GM12801 (cell line): ENCODE results near the gene SAMD5.

Source experiments
- TF ChIP-seq, protein P1 (sequence below): IDR thresholded peaks from one replicate; pipeline ENCODE4 v1.5.1; 2011; ENCODE audit warnings: control low read depth; ENCODE audit not compliant: insufficient read length; ENCODE audit errors: extremely low read depth

Gene SAMD5

DNA sequence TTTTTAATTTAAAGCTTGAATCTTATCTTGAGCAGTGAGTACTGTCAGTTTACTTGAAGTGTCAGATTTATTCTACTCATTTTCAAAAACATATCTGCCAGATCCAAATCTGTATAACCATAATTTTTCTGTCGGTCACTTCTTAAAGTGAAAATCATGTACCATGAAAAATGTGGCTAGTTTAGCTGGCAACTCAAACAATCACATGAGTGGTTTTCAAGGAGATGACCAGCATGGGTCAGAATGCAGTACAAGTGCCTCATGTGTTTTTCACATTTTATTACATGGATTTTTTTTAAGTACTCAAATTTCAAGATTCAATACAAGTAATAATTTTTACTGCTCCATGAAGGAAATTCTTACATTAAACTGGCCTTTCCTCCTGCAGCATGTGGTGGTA is 11.0 kb upstream of the SAMD5 start:
- TF ChIP-seq, protein P1, sequence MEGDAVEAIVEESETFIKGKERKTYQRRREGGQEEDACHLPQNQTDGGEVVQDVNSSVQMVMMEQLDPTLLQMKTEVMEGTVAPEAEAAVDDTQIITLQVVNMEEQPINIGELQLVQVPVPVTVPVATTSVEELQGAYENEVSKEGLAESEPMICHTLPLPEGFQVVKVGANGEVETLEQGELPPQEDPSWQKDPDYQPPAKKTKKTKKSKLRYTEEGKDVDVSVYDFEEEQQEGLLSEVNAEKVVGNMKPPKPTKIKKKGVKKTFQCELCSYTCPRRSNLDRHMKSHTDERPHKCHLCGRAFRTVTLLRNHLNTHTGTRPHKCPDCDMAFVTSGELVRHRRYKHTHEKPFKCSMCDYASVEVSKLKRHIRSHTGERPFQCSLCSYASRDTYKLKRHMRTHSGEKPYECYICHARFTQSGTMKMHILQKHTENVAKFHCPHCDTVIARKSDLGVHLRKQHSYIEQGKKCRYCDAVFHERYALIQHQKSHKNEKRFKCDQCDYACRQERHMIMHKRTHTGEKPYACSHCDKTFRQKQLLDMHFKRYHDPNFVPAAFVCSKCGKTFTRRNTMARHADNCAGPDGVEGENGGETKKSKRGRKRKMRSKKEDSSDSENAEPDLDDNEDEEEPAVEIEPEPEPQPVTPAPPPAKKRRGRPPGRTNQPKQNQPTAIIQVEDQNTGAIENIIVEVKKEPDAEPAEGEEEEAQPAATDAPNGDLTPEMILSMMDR, result no peak

- TF ChIP-seq, protein P1, result no peak
These were observed 4.9 kb upstream of the SAMD5 start for GRCh38 chr6:147503587-147503986.

GRCh38 chr6:147504848-147505247 is 3.6 kb upstream of the SAMD5 start:
- TF ChIP-seq, protein P1, result no peak

DNA sequence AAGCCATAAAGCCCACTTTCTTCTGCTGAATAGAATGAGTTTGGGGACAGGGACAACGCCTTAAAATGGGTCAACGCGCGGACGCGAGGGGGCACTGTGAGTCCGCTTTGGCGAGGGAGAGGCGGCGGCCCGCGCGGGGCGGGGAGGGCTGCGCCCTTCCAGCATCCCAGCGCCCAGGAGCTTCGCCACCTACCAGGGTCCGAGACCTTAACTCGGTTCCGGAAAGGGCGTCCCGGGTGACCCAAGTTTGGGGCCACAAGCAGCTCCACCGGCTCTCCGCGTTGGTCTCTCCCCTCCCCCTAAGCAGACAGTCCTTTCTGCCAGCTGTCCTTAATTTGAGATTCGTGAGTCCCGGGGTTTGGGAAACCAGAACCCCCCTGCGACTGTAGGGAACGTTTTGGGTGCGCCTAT is 1.8 kb upstream of the SAMD5 start:
- TF ChIP-seq, protein P1, result no peak

GRCh38 chr6:147507162-147508041 is 1.1 kb upstream of the SAMD5 start:
- TF ChIP-seq, protein P1, result no peak

DNA sequence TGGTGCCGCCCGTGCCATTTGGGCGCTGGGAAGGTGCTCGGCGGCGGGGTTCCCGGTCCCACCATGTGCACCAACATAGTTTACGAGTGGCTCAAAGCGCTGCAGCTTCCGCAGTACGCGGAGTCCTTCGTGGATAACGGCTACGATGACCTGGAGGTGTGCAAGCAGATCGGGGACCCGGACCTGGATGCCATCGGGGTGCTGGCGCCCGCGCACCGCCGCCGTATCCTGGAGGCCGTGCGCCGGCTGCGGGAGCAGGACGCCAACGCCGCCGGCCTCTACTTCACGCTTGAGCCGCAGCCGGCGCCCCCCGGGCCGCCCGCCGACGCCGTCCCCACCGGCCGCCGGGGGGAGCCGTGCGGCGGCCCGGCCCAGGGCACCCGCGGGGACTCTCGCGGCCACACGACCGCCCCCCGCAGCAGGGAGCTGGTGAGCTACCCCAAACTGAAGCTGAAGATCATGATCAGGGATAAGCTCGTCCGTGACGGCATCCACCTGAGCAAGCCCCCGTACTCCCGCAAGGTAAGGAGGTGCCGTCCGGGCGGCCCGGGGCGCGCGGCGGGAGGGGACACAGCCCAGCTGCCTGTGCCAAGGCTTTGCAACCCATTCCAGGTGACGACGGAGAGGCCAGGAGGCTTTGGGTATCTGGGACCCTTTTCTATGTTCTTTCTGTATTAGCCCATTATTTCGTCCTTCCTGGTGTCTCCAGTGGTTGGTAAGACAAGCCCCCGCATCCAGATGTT is 547 bp downstream of the SAMD5 start:
- TF ChIP-seq, protein P1, result no peak

DNA sequence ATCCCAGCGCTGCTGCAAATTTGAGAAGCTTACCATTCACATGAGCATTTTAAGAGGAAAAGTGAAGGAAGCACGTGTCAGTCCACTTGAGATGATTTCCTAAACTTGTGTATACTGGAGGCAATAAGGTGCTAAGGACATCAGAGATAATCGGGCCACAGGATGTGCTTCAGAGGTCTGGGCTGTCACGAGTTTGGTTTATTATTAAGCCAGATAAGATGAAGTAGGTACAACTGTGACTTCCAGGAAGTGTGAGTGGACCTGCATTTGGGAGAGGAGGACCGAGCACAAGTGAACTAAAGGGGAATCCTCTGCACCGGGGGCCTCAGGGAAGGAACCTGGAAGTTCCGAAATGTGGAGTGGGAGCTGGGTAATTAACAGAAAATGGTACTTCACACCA is 1.4 kb downstream of the SAMD5 start:
- TF ChIP-seq, protein P1, result no peak
